ENCODE data around the gene PI4KB.

Gene PI4KB

DNA sequence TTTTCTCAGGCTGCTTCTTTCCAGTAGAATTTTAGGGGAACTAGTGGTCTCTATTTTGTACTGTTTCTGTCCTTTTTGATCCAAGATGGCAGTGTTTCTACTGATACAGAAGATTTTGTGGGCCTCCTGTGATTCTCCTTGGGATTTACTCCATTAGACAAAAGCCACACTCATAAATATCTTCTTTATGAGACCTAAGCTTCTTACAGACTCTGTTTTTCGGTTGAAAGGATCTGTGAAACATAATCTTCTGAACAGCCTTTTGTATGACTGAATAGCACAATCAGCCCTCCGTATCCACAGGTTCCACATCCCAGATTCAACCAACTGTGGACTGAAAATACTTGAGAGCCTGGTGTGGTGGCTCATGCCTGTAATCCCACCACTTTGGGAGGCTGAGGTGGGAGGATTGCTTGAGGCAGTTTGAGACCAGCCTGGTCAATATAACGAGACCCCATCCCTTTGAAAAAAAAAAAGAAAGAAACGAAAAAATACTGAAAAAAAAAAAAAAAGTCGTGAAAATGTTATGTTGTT is 83.5 kb downstream of the PI4KB start:
- Histone ChIP-seq H3K27ac (ENCODE audit: low read depth, low read length) (no peak overlapping the region), H3K4me2 (ENCODE audit: low read depth, low read length, poor library complexity, severe bottlenecking) (no peak overlapping the region)

DNA sequence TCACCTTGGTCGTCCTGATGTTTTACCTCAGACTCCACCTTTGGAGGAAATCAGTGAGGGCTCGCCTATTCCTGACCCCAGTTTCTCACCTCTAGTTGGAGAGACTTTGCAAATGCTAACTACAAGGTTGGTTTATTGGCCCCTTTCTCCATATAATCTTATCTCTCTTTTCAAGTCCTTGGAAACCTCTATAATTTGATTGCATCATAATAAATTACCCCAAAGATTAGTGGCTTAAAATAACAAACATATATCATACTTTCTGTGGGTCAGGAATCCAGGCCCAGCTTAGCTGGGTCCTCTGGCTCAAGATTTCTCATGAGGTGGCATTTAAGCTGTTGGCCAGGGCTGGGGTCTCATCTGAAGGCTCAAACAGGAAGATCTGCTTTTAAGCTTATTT is 84.8 kb downstream of the PI4KB start:
- Histone ChIP-seq H3K36me3 (ENCODE audit: low read length) (peaks cover 39% of the 10 kb centered on the region), H3K9ac (ENCODE audit: low read length) (no peak overlapping the region), H3K9me3 (ENCODE audit: insufficient read depth, low read length) (no peaks in the 10 kb centered on the region), H3K27me3 (ENCODE audit: low read length) (no peaks in the 10 kb centered on the region), H3K27ac (ENCODE audit: low read depth, low read length) (no peak overlapping the region), H3K4me3 (ENCODE audit: insufficient read depth, low read length, poor library complexity, severe bottlenecking) (no peak overlapping the region), H3F3A (ENCODE audit: insufficient read depth) (no peaks in the 10 kb centered on the region), H3K9me2 (replicated peaks; ENCODE audit: insufficient read depth, low read length) (no peaks in the 10 kb centered on the region), H2AFZ (ENCODE audit: low read depth, low read length, severe bottlenecking) (no peak overlapping the region), H3K79me2 (ENCODE audit: insufficient read depth, low read length) (no peaks in the 10 kb centered on the region), H4K20me1 (ENCODE audit: low read depth, low read length) (no peaks in the 10 kb centered on the region), H3K4me2 (ENCODE audit: low read depth, low read length, poor library complexity, severe bottlenecking) (no peak overlapping the region)
- TF ChIP-seq EZH2phosphoT487 (conservative IDR thresholded peaks at IDR 0.05; ENCODE audit: low read length) = no peak
- TF ChIP-seq, protein P1, sequence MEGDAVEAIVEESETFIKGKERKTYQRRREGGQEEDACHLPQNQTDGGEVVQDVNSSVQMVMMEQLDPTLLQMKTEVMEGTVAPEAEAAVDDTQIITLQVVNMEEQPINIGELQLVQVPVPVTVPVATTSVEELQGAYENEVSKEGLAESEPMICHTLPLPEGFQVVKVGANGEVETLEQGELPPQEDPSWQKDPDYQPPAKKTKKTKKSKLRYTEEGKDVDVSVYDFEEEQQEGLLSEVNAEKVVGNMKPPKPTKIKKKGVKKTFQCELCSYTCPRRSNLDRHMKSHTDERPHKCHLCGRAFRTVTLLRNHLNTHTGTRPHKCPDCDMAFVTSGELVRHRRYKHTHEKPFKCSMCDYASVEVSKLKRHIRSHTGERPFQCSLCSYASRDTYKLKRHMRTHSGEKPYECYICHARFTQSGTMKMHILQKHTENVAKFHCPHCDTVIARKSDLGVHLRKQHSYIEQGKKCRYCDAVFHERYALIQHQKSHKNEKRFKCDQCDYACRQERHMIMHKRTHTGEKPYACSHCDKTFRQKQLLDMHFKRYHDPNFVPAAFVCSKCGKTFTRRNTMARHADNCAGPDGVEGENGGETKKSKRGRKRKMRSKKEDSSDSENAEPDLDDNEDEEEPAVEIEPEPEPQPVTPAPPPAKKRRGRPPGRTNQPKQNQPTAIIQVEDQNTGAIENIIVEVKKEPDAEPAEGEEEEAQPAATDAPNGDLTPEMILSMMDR (IDR thresholded peaks at IDR 0.05; ENCODE audit: insufficient read depth, low read length, poor library complexity, severe bottlenecking) = no peak

More for the DNA sequence above, 83.5 kb downstream of the PI4KB start:
- no peaks in the 10 kb centered on the region for H3K9me2 ChIP-seq (replicated peaks; ENCODE audit: insufficient read depth, low read length)
- no peaks in the 10 kb centered on the region for H4K20me1 ChIP-seq (ENCODE audit: low read depth, low read length)
- H3K79me2 ChIP-seq (ENCODE audit: insufficient read depth, low read length) = no peaks in the 10 kb centered on the region
- no peak overlapping the region for H3K4me3 ChIP-seq (ENCODE audit: insufficient read depth, low read length, poor library complexity, severe bottlenecking)
- H3K9me3 ChIP-seq (ENCODE audit: insufficient read depth, low read length) = no peaks in the 10 kb centered on the region
- H3K27me3 ChIP-seq (ENCODE audit: low read length) = no peaks in the 10 kb centered on the region
- no peak for TF ChIP-seq EZH2phosphoT487 (conservative IDR thresholded peaks at IDR 0.05; ENCODE audit: low read length)
- TF ChIP-seq, protein P1 (IDR thresholded peaks at IDR 0.05; ENCODE audit: insufficient read depth, low read length, poor library complexity, severe bottlenecking) = no peak
- H3F3A ChIP-seq (ENCODE audit: insufficient read depth) = no peaks in the 10 kb centered on the region
- no peak overlapping the region for H2AFZ ChIP-seq (ENCODE audit: low read depth, low read length, severe bottlenecking)
- H3K36me3 ChIP-seq (ENCODE audit: low read length) = peaks cover 27% of the 10 kb centered on the region
- H3K9ac ChIP-seq (ENCODE audit: low read length) = no peak overlapping the region

Data from SU-DHL-6 (cell line).